Measurements from ENCODE around the gene STPG2. TPM values are rescaled to one million over a fixed set of nuclear protein-coding genes. Genes with fewer than 3 reads are reported as not detected.

The STPG2 gene
- total RNA-seq, 1 donor from 2014 or later: not detected

- TF ChIP-seq CTCF (IDR thresholded peaks at IDR 0.05; ENCODE audit: insufficient read depth, low read length, severe bottlenecking): no peak
- DNase-seq (ENCODE audit: low read depth) (peak; percentile 17), FAIRE-seq (no peak)
- H3K27me3 ChIP-seq (ENCODE audit: control insufficient read depth, insufficient read depth, low read length): no peaks in the 10 kb centered on the region
- no peaks in the 10 kb centered on the region for H3K36me3 ChIP-seq (ENCODE audit: control insufficient read depth, insufficient read depth, low read length)
- no peak overlapping the region for H3K4me3 ChIP-seq (ENCODE audit: low read depth, low read length)
Measured at GRCh38 chr4:98150092-98150761, 7.0 kb upstream of the STPG2 start.

GRCh38 chr4:98148856-98149255 lies 5.6 kb upstream of the STPG2 start:
- DNase-seq (ENCODE audit: low read depth) (peak; percentile 81), FAIRE-seq (no peak)
- no peaks in the 10 kb centered on the region for H3K36me3 ChIP-seq (ENCODE audit: control insufficient read depth, insufficient read depth, low read length)
- no peaks in the 10 kb centered on the region for H3K27me3 ChIP-seq (ENCODE audit: control insufficient read depth, insufficient read depth, low read length)
- no peak overlapping the region for H3K4me3 ChIP-seq (ENCODE audit: low read depth, low read length)
- TF ChIP-seq CTCF (IDR thresholded peaks at IDR 0.05; ENCODE audit: insufficient read depth, low read length, severe bottlenecking): no peak

- DNase-seq (ENCODE audit: low read depth): no peak
Measured at GRCh38 chr4:98126141-98126540, 17.1 kb downstream of the STPG2 start.

GRCh38 chr4:98125585-98125984 lies 17.7 kb downstream of the STPG2 start:
- H3K4me3 ChIP-seq (ENCODE audit: low read depth, low read length): no peak overlapping the region
- H3K36me3 ChIP-seq (ENCODE audit: control insufficient read depth, insufficient read depth, low read length): no peaks in the 10 kb centered on the region
- FAIRE-seq: no peak
- TF ChIP-seq CTCF (IDR thresholded peaks at IDR 0.05; ENCODE audit: insufficient read depth, low read length, severe bottlenecking): no peak
- DNase-seq (ENCODE audit: low read depth): no peak
- no peaks in the 10 kb centered on the region for H3K27me3 ChIP-seq (ENCODE audit: control insufficient read depth, insufficient read depth, low read length)

More at GRCh38 chr4:98126141-98126540, 17.1 kb downstream of the STPG2 start:
- Histone ChIP-seq H3K36me3 (ENCODE audit: control insufficient read depth, insufficient read depth, low read length) (no peaks in the 10 kb centered on the region), H3K27me3 (ENCODE audit: control insufficient read depth, insufficient read depth, low read length) (no peaks in the 10 kb centered on the region), H3K4me3 (ENCODE audit: low read depth, low read length) (no peak overlapping the region)
- peak; percentile 32 for FAIRE-seq
- TF ChIP-seq CTCF (IDR thresholded peaks at IDR 0.05; ENCODE audit: insufficient read depth, low read length, severe bottlenecking): no peak

- FAIRE-seq (no peak), DNase-seq (ENCODE audit: low read depth) (no peak)
- no peaks in the 10 kb centered on the region for H3K27me3 ChIP-seq (ENCODE audit: control insufficient read depth, insufficient read depth, low read length)
- H3K36me3 ChIP-seq (ENCODE audit: control insufficient read depth, insufficient read depth, low read length): no peaks in the 10 kb centered on the region
- TF ChIP-seq CTCF (IDR thresholded peaks at IDR 0.05; ENCODE audit: insufficient read depth, low read length, severe bottlenecking): no peak
- H3K4me3 ChIP-seq (ENCODE audit: low read depth, low read length): no peak overlapping the region
Measured at GRCh38 chr4:98117363-98117762, 25.9 kb downstream of the STPG2 start.

GRCh38 chr4:98113012-98113411 lies 30.3 kb downstream of the STPG2 start:
- FAIRE-seq (no peak), DNase-seq (ENCODE audit: low read depth) (peak; percentile 35)
- Histone ChIP-seq H3K36me3 (ENCODE audit: control insufficient read depth, insufficient read depth, low read length) (no peaks in the 10 kb centered on the region), H3K4me3 (ENCODE audit: low read depth, low read length) (no peak overlapping the region), H3K27me3 (ENCODE audit: control insufficient read depth, insufficient read depth, low read length) (no peaks in the 10 kb centered on the region)
- peak; percentile 34 for TF ChIP-seq CTCF (IDR thresholded peaks at IDR 0.05; ENCODE audit: insufficient read depth, low read length, severe bottlenecking)
